Upper lobe of left lung (tissue), 4 donors: Measurements from ENCODE around the gene CERK.
"Not testable (repeated sequence)": the region's sequence is repeated elsewhere in the genome, so short reads cannot be mapped to it uniquely, and the experiment has no call there.

Experiments
- EP300 ChIP-seq, 4 donors: sonication (generic); formaldehyde crosslinking; IDR thresholded peaks; one replicate each; pipeline ENCODE4 v1.5.1; 2017; ENCODE audit warnings: antibody characterized with exemption in 4 of 4, control low read depth in 2 of 4
- POLR2A ChIP-seq, 4 donors: fragments of 450-650 bp; IDR thresholded peaks; one replicate each; pipeline ENCODE4 v1.5.1; 2016 to 2017; ENCODE audit warnings: antibody characterized with exemption in 4 of 4, mild to moderate bottlenecking in 2 of 4
- POLR2AphosphoS5 ChIP-seq, 2 donors: sonication (generic); formaldehyde crosslinking; IDR thresholded peaks; one replicate each; pipeline ENCODE4 v1.5.1; 2017; ENCODE audit warnings: antibody characterized with exemption in 2 of 2
- TF ChIP-seq, protein P1 (sequence below), 6 experiments: fragments of 450-650 bp in 4 of 6; fragments of 200-600 bp in 2 of 6; sonication (generic) in 2 of 6; IDR thresholded peaks; one replicate each; pipeline ENCODE4 v1.5.1; 2016 to 2019; ENCODE audit warnings: antibody characterized with exemption in 6 of 6

GRCh38 chr22:46734213-46734722 is 3.8 kb downstream of the CERK start:
- TF ChIP-seq, protein P1, sequence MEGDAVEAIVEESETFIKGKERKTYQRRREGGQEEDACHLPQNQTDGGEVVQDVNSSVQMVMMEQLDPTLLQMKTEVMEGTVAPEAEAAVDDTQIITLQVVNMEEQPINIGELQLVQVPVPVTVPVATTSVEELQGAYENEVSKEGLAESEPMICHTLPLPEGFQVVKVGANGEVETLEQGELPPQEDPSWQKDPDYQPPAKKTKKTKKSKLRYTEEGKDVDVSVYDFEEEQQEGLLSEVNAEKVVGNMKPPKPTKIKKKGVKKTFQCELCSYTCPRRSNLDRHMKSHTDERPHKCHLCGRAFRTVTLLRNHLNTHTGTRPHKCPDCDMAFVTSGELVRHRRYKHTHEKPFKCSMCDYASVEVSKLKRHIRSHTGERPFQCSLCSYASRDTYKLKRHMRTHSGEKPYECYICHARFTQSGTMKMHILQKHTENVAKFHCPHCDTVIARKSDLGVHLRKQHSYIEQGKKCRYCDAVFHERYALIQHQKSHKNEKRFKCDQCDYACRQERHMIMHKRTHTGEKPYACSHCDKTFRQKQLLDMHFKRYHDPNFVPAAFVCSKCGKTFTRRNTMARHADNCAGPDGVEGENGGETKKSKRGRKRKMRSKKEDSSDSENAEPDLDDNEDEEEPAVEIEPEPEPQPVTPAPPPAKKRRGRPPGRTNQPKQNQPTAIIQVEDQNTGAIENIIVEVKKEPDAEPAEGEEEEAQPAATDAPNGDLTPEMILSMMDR (IDR thresholded peaks at IDR 0.05) = not testable (repeated sequence)
- TF ChIP-seq POLR2A, POLR2AphosphoS5, EP300 (IDR thresholded peaks at IDR 0.05): not testable (repeated sequence)
